ENCODE measurements around the gene CCDC186. TPM values are rescaled to one million over a fixed set of nuclear protein-coding genes. Genes with fewer than 3 reads are reported as not detected.
A peak's percentile ranks its signal among the peaks of the same experiment; 100 is the strongest.

Gene CCDC186
- 10 to 100 TPM; 19.4 to 33.1 (median 24.7) TPM for polyA plus RNA-seq (ENCODE audit: insufficient read length in 4 of 4)

GRCh38 chr10:114173921-114174694, at the start of gene CCDC186:
Gene CCDC186, minus strand, starts transcription at chr10:114174203. Its CDS starts 10,935 bp downstream, at chr10:114163268.
- DNase-seq (ENCODE audit: low read depth in 4 of 4, low spot score in 2 of 4), result peak; percentile 72 to 87 (median 80)

DNA sequence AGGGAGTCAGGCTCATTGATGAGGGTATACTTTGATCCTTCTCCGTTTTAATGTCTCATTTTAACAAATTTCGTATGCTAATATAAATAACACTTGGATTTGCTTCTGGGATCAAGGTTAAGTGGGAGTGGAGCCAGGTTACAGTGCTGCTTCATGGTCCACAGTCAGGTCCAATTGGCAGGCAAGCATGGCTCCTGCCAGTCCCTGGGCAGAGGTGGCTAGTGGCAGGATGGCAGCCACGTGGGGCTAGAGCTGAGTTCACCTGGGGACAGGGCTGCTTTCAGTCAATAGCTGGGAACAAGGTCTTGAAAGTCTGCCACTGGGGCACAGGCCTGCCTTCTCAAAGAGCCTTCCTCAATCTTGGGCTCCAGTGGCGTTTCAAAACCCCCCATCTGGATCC, 49.1 kb upstream of the CCDC186 start:
- DNase-seq (ENCODE audit: low read depth in 4 of 4, low spot score in 2 of 4), result no peak

DNA sequence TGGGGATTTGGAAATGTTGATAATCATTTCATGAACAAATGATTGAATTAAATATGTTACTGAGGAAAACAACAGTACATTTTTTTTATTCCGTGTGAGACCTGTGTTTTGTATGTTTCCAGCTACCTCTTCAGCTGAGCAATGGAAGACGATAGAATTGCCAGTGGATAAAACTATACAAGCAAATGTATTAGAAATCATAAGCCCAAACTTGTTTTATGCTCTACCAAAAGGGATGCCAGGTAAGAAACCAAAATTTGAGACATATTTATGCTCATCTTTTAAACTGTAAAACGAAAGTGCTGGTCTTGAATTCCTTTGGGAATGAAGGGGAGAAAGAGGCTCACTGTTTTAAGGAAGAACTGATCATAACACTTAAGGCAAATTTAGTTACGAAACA, 47.2 kb upstream of the CCDC186 start:
- no peak for DNase-seq (ENCODE audit: low read depth in 4 of 4, low spot score in 2 of 4)

DNA sequence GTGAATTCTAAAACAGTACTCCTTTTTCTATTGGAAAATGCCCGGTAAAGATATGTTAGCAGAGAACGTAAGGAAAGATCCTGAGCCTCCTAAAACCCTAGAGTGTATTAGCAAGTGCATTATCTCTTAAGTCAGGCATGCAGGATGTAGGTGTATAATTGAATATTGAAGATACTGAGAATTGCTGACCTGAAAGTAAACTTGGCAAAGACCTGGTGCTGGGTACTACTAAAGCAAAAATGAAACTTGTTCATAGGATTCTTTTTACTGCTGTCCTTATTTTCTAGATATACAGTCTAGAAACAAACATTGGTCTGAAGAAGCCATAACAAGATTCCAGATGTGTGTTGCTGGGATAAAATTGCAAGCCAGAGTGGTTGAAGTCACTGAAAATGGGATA, 46.3 kb upstream of the CCDC186 start:
- DNase-seq (ENCODE audit: low read depth in 4 of 4, low spot score in 2 of 4), result no peak

- no peak for DNase-seq (ENCODE audit: low read depth in 4 of 4, low spot score in 2 of 4)
These were observed 41.0 kb upstream of the CCDC186 start for GRCh38 chr10:114215033-114215432.

GRCh38 chr10:114212153-114212552, 38.1 kb upstream of the CCDC186 start:
- DNase-seq (ENCODE audit: low read depth in 4 of 4, low spot score in 2 of 4), result no peak

DNA sequence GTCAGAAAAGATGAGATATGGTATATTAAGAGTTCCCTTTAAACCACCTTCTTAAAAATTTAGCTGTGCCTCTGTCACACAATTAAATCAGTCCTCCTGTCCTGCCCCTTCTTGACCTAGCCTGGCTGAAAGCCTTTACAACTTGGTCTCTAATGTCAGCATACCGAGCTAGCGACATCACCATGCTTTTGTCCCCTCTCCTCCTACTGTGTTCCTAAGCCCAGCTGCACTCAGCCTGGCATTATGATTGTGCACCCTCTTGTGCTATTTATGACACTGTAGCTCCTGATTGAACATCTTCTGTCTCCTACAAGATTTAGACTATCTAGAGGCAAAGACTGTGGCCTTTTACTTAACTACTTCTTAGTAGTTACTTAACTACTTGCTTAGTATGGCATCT, 34.3 kb upstream of the CCDC186 start:
- DNase-seq (ENCODE audit: low read depth in 4 of 4, low spot score in 2 of 4), result no peak

- DNase-seq (ENCODE audit: low read depth in 4 of 4, low spot score in 2 of 4), result no peak
These were observed 33.3 kb upstream of the CCDC186 start for GRCh38 chr10:114207349-114207748.

DNA sequence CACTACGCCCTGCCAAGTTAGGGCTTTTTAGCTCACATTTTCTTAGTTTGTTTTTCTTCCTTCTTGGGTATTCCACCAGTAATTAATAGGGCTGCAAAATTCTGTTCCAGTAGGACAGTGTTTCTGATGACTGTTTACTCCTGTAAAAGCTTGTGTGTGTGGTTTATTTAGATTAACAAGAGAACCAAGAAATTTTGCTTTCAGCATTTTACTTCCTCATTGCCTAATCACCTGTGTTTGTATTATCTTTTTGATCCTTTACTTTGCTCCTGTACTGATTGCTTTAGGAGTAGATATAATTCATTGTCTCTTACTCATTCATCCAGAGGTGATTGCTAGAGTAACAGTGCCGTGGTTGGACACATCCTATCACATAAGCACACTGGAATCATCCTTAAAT, 32.9 kb upstream of the CCDC186 start:
- no peak for DNase-seq (ENCODE audit: low read depth in 4 of 4, low spot score in 2 of 4)

- no peak for DNase-seq (ENCODE audit: low read depth in 4 of 4, low spot score in 2 of 4)
These were observed 28.8 kb upstream of the CCDC186 start for GRCh38 chr10:114202812-114203211.

DNA sequence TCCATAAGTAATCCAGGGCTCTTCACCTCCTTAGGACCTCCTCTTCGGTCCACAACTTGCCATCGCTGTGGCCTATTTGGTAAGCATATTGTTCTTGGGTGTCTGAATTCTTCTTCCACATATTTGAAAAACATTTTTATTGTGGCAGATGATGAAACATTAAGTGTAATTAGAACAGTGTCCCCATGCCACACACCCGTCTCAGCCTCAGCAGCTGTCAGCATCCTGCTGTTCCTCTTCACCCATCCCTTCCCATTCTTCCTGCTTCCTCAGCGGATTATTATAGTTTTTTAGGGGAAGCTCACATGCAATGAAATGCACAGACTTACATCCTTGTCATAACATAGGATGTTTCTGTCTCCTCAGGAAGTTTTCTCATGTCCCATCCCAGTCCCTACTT, 25.2 kb upstream of the CCDC186 start:
- no peak for DNase-seq (ENCODE audit: low read depth in 4 of 4, low spot score in 2 of 4)

- DNase-seq (ENCODE audit: low read depth in 4 of 4, low spot score in 2 of 4), result no peak
These were observed 21.1 kb upstream of the CCDC186 start for GRCh38 chr10:114195079-114195478.

DNA sequence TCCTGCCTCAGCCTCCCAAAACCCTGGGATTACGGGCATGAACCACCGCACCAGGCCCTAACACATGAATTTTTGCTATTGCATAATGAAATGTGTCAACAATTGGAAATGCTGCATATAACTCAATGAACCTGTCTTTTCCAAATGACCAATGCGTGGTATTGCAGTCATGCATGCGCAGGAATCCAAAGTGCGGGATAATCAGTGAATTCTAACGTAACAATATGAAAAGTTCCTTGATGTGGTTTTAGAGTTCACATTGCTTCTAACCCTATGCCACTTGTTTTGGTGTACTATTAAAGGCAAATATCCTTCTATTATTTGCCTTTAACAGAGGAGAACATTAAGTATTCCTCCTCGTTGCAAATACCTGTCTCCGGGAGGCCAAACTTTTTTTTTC, 15.7 kb upstream of the CCDC186 start:
- no peak for DNase-seq (ENCODE audit: low read depth in 4 of 4, low spot score in 2 of 4)

DNA sequence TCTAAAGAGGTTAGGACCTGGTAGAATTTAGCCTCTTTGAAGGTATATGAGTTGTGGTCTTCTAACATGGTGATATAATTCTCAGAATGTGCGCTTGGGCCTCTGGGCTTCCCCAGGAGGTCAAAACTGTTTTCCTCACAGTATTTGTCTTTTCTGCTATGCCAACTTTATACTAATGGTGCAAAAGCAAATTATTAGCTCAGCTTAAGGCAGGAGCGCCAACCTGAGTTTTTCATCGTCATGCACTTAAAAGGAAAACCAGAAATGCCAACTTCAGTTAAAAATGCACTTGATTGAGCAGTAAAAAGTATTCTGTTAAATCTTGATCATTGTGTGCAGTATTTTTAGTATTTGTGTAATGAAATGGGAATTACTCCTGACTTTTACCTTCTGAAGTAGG, 14.9 kb upstream of the CCDC186 start:
- no peak for DNase-seq (ENCODE audit: low read depth in 4 of 4, low spot score in 2 of 4)

- no peak for DNase-seq (ENCODE audit: low read depth in 4 of 4, low spot score in 2 of 4)
These were observed 14.0 kb upstream of the CCDC186 start for GRCh38 chr10:114188001-114188400.

GRCh38 chr10:114184276-114184675, 10.3 kb upstream of the CCDC186 start:
- DNase-seq (ENCODE audit: low read depth in 4 of 4, low spot score in 2 of 4), result no peak

DNA sequence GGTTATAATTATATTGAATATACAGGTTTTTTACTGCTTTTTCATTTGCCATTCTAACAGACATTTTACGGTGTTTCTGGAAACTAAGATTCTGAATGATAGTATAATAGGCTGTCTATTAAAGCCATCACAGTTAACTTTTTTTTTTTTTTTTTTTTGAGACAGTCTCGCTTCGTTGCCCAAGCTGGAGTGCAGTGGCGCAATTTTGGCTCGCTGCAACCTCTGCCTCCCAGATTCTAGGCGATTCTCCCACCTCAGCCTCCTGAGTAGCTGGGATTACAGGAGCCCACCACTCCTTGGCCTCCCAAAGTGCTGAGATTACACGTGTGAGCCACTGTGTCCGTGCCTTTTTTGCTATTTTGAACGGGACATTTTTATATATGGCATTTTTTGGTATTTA, 9.6 kb upstream of the CCDC186 start:
- DNase-seq (ENCODE audit: low read depth in 4 of 4, low spot score in 2 of 4), result no peak

DNA sequence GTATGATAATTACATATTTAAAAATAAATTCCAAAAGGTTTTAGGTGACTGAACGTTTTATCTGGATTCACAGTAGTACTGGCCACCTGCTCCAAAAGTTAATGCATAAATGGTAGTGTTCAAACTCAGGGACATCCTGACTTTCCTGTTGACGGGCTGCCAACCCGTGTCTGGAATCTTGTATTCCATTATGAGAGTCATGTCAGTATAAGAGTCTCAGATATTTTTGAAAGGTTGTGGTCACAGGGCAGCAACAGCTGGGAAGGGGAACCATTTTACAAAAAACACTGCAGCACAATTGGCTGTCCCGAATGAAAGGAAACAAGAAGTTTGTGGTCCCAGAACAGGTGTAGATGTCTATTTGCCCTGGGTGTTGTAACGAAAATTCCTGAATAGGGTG, 8.0 kb upstream of the CCDC186 start:
- no peak for DNase-seq (ENCODE audit: low read depth in 4 of 4, low spot score in 2 of 4)

DNA sequence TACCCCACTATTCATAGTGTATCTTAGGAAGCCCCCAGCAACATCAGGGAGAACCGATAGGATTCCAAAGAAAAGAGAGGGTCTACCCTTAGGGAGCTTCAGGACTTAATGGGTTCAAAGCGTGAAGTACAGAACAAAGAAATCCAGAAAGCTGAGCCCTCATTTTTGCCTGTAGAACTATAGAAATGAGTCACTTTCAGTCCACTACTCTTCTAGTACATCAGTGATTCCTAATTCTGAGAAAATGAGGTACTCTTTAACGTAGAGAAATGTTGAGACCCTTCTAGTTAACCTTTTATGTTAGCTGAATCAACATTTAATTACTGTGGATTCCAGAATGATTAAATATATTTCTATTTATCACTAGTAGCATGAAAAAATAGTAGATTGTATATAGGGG, 6.9 kb upstream of the CCDC186 start:
- DNase-seq (ENCODE audit: low read depth in 4 of 4, low spot score in 2 of 4), result no peak

- DNase-seq (ENCODE audit: low read depth in 4 of 4, low spot score in 2 of 4), result no peak
These were observed 5.7 kb upstream of the CCDC186 start for GRCh38 chr10:114179747-114180146.

DNA sequence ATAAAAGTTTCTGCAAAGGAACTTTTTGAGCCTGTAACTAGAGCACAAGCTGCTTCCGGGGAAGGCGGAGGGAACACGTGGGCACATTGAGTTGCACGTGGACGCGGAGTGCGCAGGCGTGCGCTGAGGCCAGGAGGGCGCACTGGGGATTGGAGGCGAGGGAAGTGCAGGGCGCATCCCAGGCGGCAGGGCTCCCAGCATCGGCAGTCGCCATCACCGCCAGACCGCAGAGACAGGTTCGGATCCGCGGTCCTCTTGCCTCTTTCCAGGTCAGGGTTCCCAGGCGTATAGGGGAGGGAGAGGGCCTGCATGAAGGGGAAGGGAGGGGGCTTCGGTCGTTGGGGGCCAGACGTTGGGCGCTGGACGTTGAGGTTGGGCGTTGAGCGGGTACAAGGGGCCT, 5.1 kb upstream of the CCDC186 start, which contains the start of gene TDRD1:
Gene TDRD1, plus strand, starts transcription at position 206 of the 400 bp plus-strand sequence. CDS start 8,479 bp downstream, outside the sequence.
- no peak for DNase-seq (ENCODE audit: low read depth in 4 of 4, low spot score in 2 of 4)

- DNase-seq (ENCODE audit: low read depth in 4 of 4, low spot score in 2 of 4), result no peak
These were observed 2.5 kb upstream of the CCDC186 start for GRCh38 chr10:114176511-114176910.

- no peak for DNase-seq (ENCODE audit: low read depth in 4 of 4, low spot score in 2 of 4)
These were observed 1.7 kb upstream of the CCDC186 start for GRCh38 chr10:114175667-114176066.

Measured in left renal cortex interstitium (tissue), 4 donors.